GM18499 (cell line): Measurements from ENCODE around the gene INPPL1.
"Not testable (repeated sequence)": the region's sequence is repeated elsewhere in the genome, so short reads cannot be mapped to it uniquely, and the experiment has no call there.

Experiments
- ATAC-seq: cut with Tn5 transposase; IDR thresholded peaks from one replicate; pipeline ENCODE4 v1.9.1; 2021; ENCODE audit warnings: moderate number of reproducible peaks; ENCODE audit not compliant: insufficient read depth, unreplicated experiment

Gene INPPL1

DNA sequence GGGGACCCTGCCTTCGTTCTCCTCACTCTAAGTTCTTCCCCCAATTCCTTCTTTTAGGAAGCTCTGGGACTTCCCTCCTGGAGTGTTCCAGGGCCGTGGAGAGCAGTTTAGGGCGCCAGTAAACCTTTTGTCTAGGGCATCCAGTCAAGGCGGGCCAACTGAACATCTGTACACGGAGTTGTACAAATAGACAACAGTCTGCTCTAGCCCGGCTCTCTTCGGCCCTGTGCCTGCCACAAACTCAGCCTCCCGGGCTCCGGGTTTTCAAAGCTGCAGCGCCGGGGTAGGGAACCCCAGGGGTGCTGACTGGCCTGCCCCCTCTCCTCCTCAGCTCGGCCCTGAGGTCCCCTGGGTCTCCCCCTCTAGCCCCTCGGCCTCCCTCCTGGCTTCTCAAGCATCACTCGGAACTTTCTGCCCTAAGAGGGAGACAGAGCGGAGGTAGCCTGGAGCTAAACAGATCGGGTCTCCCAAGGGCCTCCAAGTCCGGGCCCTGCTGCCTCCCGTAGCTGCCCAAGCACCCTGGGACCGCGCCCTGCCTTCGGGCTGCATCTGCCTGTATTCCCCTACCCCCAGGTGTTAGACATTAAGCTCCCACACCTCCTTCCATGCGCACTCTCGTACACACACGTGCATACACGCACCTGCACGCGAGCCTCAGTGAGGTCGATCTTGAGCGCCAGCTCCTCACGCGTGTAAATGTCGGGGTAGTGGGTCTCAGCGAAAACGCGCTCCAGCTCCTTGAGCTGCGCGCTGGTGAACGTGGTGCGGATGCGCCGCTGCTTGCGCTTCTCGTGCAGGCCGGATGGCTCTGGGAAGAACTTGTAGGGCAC, 16.1 kb downstream of the INPPL1 start:
- no peak for ATAC-seq

DNA sequence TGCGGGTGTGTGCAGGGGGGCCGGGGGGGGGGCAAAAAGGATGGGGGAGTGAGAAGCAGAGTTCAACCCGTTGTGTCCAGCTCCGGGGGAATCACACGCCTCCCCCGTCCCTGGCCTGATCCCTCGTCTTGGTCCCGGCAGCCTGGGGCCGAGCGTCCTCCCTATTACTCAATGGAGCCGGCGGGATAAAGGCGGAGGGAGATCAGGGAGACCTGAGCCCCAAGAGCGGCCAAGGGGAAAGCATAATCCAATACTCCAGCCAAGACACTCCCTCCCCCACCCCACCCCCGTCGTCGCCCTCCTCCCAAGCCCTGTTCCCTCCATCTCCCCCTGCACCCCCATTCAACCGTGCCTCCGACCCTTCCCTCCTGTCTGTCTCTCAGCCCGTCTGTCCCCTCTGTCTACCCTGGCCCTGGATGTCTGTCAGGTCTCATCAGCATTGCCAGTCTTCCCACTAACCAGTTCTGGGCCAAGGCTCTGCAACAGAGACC, 16.8 kb downstream of the INPPL1 start:
- ATAC-seq, result no peak

GRCh38 chr11:72242141-72242540, 17.6 kb downstream of the INPPL1 start:
- no peak for ATAC-seq

DNA sequence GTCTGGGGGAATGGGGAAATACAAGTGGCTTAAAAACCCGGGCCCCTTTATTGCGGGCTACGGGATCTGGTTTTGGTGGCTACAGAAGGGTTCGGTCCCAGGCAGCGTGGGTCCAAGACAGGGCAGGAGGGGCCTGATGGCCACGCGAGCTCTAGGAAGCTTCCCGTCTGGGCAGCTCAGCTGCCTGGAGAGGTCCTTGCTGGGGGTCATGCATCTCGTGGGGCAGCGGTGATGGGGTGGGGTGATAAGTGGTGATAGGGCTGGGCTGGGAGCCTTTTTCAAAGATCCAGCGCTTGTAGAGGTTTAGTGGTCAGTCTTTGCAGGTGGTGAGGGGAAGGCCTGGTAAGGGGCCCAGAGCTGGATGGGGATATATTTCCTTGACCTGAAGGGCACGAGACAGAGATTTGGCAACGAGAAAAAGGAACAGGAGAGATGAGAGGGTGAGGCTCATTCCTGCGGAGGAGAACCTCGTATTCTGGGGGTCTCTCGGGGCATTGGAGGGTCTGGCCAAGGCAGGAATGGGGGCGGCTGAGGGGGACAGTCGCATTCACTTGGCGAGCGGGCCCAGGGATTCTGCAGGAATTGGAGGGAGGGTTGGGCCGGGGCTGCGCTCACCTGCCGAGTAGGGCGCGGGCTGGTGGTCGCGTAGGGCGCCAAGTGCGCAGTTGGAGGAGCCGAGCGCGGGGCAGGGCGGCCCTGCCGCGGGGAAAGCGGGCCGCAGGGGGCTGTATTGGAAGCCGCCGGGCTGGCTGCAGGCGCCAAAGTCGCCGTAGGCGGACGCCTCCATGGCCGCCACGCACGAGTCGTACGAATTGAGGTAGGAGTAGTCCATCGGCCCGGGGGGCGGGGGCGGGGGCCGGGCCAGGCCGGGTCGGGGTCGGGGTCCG, 18.8 kb downstream of the INPPL1 start:
- no peak for ATAC-seq

GRCh38 chr11:72244060-72244360, 19.4 kb downstream of the INPPL1 start, which contains the start of gene PHOX2A:
Gene PHOX2A (minus strand): TSS chr11:72244176. CDS start chr11:72244004, 172 bp downstream.
- ATAC-seq, result no peak

- ATAC-seq, result no peak
Measured at GRCh38 chr11:72244361-72245262, 20.0 kb downstream of the INPPL1 start.

GRCh38 chr11:72245263-72245816, 20.8 kb downstream of the INPPL1 start:
- ATAC-seq, result no peak

GRCh38 chr11:72247584-72247983, 23.0 kb downstream of the INPPL1 start:
- ATAC-seq, result no peak

DNA sequence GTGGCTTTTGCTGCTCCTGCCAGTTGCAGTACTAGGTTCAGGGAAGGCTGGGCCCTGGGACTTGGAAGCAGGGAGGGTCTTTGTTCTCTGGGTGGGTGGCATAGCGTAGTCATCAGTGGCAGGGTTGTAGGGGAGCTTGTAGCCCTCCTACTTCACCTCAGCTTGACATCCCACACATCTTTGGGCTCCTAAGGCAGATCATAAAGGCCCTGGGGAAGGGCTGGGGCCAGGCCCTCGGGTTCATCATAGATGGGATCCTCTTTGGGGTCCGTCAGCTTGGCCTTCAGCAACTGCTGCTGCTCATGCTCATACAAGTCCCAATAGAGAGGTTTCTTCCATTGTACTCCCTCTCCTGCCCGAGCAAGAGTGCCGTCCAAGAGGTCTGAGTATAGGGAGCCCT, 25.4 kb downstream of the INPPL1 start:
- ATAC-seq, result no peak

- ATAC-seq, result no peak
Measured at GRCh38 chr11:72250661-72251464, 26.3 kb downstream of the INPPL1 start.

DNA sequence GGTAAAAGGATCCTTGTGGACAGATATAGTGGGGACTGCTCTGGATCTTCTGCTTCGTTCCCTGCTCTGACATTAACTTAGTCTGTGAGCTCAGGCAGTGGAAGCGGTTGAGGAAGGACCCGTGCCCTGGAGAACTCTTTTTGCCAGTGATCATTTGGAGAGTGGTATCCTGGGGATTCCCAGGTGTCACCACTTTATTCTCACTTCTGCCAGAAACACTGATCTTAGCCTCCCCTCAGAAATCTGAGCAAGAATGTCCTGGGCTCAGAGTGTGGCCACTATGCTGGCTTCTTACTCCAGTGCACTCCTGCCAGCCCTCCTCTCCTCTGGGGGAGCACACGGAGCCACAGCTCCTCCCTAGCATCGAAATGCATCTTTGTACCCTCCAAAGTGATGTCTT, 27.0 kb downstream of the INPPL1 start:
- ATAC-seq, result no peak

- no peak for ATAC-seq
Measured at GRCh38 chr11:72253392-72253791, 28.8 kb downstream of the INPPL1 start.

DNA sequence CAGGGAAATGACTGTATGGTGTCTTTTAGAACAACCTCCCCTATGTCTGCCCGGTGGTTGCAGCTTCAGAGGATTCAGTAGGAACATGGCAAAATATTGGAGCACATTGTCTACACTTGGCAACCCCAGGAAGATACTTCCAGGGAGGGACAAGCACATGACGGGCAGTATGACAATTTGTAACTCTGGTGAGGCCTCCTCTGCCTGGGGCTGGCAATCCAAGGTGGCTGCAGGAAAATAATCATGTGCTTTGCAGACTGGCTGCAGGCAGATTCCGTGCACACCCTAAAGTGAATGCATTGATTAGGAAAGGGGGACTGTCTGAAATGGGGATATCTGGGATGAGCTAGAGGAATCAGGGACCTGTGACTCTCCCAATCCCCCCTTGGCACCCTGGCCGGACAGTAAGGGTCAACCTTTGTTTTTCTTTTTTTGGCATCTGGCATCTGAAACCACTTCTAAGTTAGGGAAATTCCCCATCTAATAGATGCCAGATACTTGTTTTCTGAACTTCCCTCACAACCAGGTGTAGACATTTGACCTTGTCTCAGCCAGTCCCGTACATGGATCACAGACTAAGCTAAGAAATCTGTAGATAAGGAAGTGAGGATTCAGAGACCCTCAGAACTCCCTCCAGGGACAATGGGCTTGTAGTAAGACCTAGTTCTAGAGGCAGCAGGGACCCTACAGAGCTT, 29.9 kb downstream of the INPPL1 start:
- no peak for ATAC-seq

- no peak for ATAC-seq
Measured at GRCh38 chr11:72257570-72257969, 33.0 kb downstream of the INPPL1 start.

GRCh38 chr11:72259490-72259889, 34.9 kb downstream of the INPPL1 start:
- ATAC-seq, result no peak

DNA sequence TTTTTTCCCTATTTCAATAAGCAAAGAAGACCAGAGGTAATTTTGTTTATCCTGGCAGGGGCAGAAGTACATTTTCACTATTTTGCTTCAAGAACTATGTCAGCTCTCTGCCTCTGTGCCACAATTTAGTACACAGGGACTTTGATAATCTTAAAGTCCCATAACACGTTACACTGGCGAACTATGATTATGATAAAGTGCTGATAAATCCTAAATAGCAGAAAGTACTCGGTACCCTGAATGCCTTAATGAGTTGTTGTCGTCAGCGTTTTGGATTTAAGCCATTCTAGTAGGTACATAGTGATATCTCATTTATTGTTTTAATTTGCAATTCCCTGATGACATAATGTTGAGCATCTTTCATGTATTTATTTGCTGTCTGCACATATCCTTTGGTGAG, 36.0 kb downstream of the INPPL1 start:
- ATAC-seq, result no peak

DNA sequence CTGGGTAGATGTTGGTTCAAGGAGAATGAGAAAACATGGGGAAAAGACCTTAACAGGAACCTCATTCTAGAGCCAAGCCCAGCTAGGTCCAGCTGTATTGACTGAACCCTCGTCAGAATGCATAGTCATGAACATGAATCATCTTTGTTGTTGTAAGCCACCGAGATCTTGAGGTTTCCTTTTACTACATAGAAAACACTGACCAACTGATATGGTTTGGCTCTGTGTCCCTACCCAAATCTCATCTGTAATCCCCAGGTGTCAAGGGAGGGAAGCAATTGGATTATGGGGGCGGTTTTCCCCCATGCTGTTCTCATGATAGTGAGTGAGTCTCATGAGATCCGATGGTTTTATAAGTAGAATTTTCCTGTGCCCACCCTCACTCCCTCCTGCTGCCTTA, 38.8 kb downstream of the INPPL1 start:
- no peak for ATAC-seq

DNA sequence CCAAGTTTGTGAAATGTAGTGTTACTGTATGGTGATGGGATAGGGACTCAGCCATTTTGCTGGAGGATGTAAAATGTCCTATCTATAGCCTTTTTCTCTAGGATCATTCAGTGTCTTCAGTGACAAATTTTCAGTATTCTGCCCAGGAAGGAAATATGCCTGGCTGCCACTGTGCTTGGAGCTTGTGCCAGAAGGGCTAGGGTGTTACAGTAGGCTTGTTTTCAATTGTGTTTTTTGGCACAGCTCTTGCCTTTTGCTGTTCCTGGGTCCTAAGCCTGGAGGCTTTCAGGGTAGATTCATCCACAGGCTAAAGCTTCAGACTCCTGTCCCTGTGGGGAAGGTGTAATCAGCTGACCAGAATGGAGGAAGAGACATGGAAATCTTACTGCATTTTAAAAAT, 41.4 kb downstream of the INPPL1 start:
- no peak for ATAC-seq

GRCh38 chr11:72266960-72267359, 42.4 kb downstream of the INPPL1 start:
- not testable (repeated sequence) for ATAC-seq
